SK-N-SH (cell line): ENCODE measurements around the gene AGMO.

Experiments used
- CTCF ChIP-seq: fragments of 200-600 bp; sonication (generic); IDR thresholded peaks from 2 replicates; pipeline ENCODE4 v1.6.1; 2017; ENCODE audit warnings: antibody characterized with exemption, mild to moderate bottlenecking, moderate library complexity
- ELF1 ChIP-seq: IDR thresholded peaks from 2 replicates; pipeline ENCODE4 v1.4.0; 2012
- EP300 ChIP-seq, 2 experiments: IDR thresholded peaks; 2 replicates each; pipeline versions ENCODE4 v1.4.0 to v1.6.1; 2012; ENCODE audit warnings: borderline replicate concordance in 1 of 2, low read depth in 1 of 2, low read length in 1 of 2
- EZH2phosphoT487 ChIP-seq: fragments of 200-600 bp; sonication (generic); IDR thresholded peaks from 2 replicates; pipeline ENCODE4 v1.6.1; 2017; ENCODE audit warnings: low read depth, mixed run types, mild to moderate bottlenecking, antibody characterized with exemption, moderate library complexity, borderline replicate concordance
- FOSL2 ChIP-seq: IDR thresholded peaks from 2 replicates; pipeline ENCODE4 v1.4.0; 2012; ENCODE audit warnings: low read depth, mild to moderate bottlenecking, moderate library complexity, borderline replicate concordance
- JUND ChIP-seq: IDR thresholded peaks from 2 replicates; pipeline ENCODE4 v1.4.0; 2012
- MEF2A ChIP-seq: IDR thresholded peaks from 2 replicates; pipeline ENCODE4 v1.4.0; 2012; ENCODE audit warnings: low read depth, borderline replicate concordance
- POLR2AphosphoS5 ChIP-seq: IDR thresholded peaks from 2 replicates; pipeline ENCODE4 v1.6.1; 2012; ENCODE audit warnings: low read depth, low read length
- RCOR1 ChIP-seq: fragments of 150-350 bp; IDR thresholded peaks from 2 replicates; pipeline ENCODE4 v1.6.1; 2017; ENCODE audit warnings: antibody characterized with exemption, low read length
- REST ChIP-seq: IDR thresholded peaks from 2 replicates; pipeline ENCODE4 v1.6.1; 2012; ENCODE audit warnings: mild to moderate bottlenecking, low read depth, low read length, moderate library complexity
- RFX5 ChIP-seq: IDR thresholded peaks from 2 replicates; pipeline ENCODE4 v1.6.1; 2012; ENCODE audit warnings: mild to moderate bottlenecking, improper control_type of control experiment, low read length
- TAF1 ChIP-seq: IDR thresholded peaks from 2 replicates; pipeline ENCODE4 v1.6.1; 2012; ENCODE audit warnings: low read depth, mild to moderate bottlenecking, low read length, moderate library complexity, borderline replicate concordance
- USF1 ChIP-seq: IDR thresholded peaks from 2 replicates; pipeline ENCODE4 v1.4.0; 2012; ENCODE audit warnings: low read depth, borderline replicate concordance
- USF2 ChIP-seq: fragments of 150-350 bp; IDR thresholded peaks from 2 replicates; pipeline ENCODE4 v1.6.1; 2017; ENCODE audit warnings: antibody characterized with exemption, low read length, low read depth, borderline replicate concordance

GRCh38 chr7:15236952-15237351 lies 324.9 kb downstream of the AGMO start:
- TF ChIP-seq CTCF: no peak
- TF ChIP-seq RCOR1: no peak
- TF ChIP-seq USF2: no peak
- no peak for TF ChIP-seq EP300 (IDR thresholded peaks at IDR 0.05; ENCODE audit: borderline replicate concordance in 1 of 2, low read depth in 1 of 2, low read length in 1 of 2)
- no peak for TF ChIP-seq RFX5
- TF ChIP-seq JUND: no peak
- no peak for TF ChIP-seq ELF1
- no peak for TF ChIP-seq EZH2phosphoT487
- TF ChIP-seq MEF2A: no peak
- no peak for TF ChIP-seq POLR2AphosphoS5
- no peak for TF ChIP-seq FOSL2
- no peak for TF ChIP-seq TAF1
- TF ChIP-seq USF1: no peak
- TF ChIP-seq REST: no peak
